A673 (cell line): ENCODE results near the gene LRBA. TPM values are rescaled to one million over a fixed set of nuclear protein-coding genes. Genes with fewer than 3 reads are reported as not detected.
A peak's percentile ranks its signal among the peaks of the same experiment; 100 is the strongest.

Experiments
- BruUV-seq: library from RNA; stranded (reverse); fragments of 400-500 nt; replicated peaks from 2 replicates; lab custom pipeline; 2021; lab: Mats Ljungman, UMichigan
- CTCF ChIA-PET: fragments of 300-600 bp; sonication (Branson Sonifier 250); formaldehyde crosslinking; loops from one replicate; lab custom pipeline; 2022; ENCODE audit warnings: antibody characterized with exemption; lab: Charles Lee
- POLR2A ChIA-PET: fragments of 300-600 bp; sonication (Branson Sonifier 250); formaldehyde crosslinking; loops from one replicate; lab custom pipeline; 2022; ENCODE audit warnings: antibody characterized with exemption; ENCODE audit not compliant: low non-redundant PET; lab: Charles Lee
- DNase-seq: peaks from one replicate; pipeline ENCODE4 v3.0.0-alpha.2; 2015; ENCODE audit warnings: low spot score
- H3K27ac ChIP-seq: fragments of 200-600 bp; sonication (generic); 2 replicates; pipeline ENCODE4 v1.5.1; 2016; ENCODE audit warnings: mixed run types, low read depth, mild to moderate bottlenecking, mixed read lengths, antibody characterized with exemption, low read length; ENCODE audit not compliant: poor library complexity, severe bottlenecking
- H3K27me3 ChIP-seq: fragments of 200-600 bp; sonication (generic); replicated peaks from 2 replicates; pipeline ENCODE4 v1.6.1; 2017; ENCODE audit warnings: mixed run types, low read depth, mild to moderate bottlenecking, mixed read lengths, antibody characterized with exemption, low read length; ENCODE audit not compliant: insufficient read depth, poor library complexity
- H3K36me3 ChIP-seq: fragments of 200-600 bp; sonication (generic); 2 replicates; pipeline ENCODE4 v1.6.1; 2016; ENCODE audit warnings: mixed run types, mild to moderate bottlenecking, mixed read lengths, antibody characterized with exemption, low read length; ENCODE audit not compliant: insufficient read depth, poor library complexity, severe bottlenecking
- H3K4me1 ChIP-seq: fragments of 200-600 bp; sonication (generic); 2 replicates; pipeline ENCODE4 v1.6.1; 2017; ENCODE audit warnings: mixed run types, mild to moderate bottlenecking, mixed read lengths, antibody characterized with exemption, low read length; ENCODE audit not compliant: insufficient read depth, poor library complexity, severe bottlenecking
- H3K4me3 ChIP-seq: fragments of 200-600 bp; sonication (generic); 2 replicates; pipeline ENCODE4 v1.5.1; 2016; ENCODE audit warnings: low read depth, mixed run types, mild to moderate bottlenecking, mixed read lengths, low read length; ENCODE audit not compliant: poor library complexity, severe bottlenecking
- H3K9me3 ChIP-seq: fragments of 200-600 bp; sonication (generic); 2 replicates; pipeline ENCODE4 v1.6.1; 2016; ENCODE audit warnings: mixed run types, low read depth, mild to moderate bottlenecking, mixed read lengths, antibody characterized with exemption, low read length; ENCODE audit not compliant: poor library complexity, severe bottlenecking
- CTCF ChIP-seq: fragments of 300-800, 200-600 bp; sonication (generic); conservative IDR thresholded peaks from 2 replicates; pipeline ENCODE4 v1.5.1; 2017; ENCODE audit warnings: low read depth, mild to moderate bottlenecking, antibody characterized with exemption, low read length, moderate library complexity, mixed read lengths
- EZH2 ChIP-seq: fragments of 200-600 bp; sonication (generic); IDR thresholded peaks from 2 replicates; pipeline ENCODE4 v1.6.1; 2017; ENCODE audit warnings: borderline replicate concordance, low read depth, mild to moderate bottlenecking, mixed read lengths, antibody characterized with exemption, low read length; ENCODE audit not compliant: poor library complexity, severe bottlenecking
- intact Hi-C: fragments of 100-400 bp; cut with micrococcal nuclease; formaldehyde crosslinking; loops from one replicate; pipeline ENCODE4 v1.10.0; 2022; ENCODE audit not compliant: unreplicated experiment
- total RNA-seq: library from RNA; stranded (reverse); gene quantifications from 2 replicates; pipeline ENCODE4 v1.2.3, GENCODE V29; 2021

The LRBA gene
- total RNA-seq, 1 experiment from 2014 or later = 35.7 TPM

GRCh38 chr4:150911326-150911725, 103.8 kb downstream of the LRBA start:
- no TSS peak for BruUV-seq
- POLR2A ChIA-PET = no interaction called here
- H3K27ac ChIP-seq = no peak overlapping the region
- TF ChIP-seq CTCF (no peak), EZH2 (no peak)
- H3K4me3 ChIP-seq = no peak overlapping the region
- H3K36me3 ChIP-seq = peaks cover 17% of the 10 kb centered on the region
- intact Hi-C loops = no loop called here
- DNase-seq = no peak
- H3K27me3 ChIP-seq = no peaks in the 10 kb centered on the region
- H3K9me3 ChIP-seq = peaks cover 12% of the 10 kb centered on the region
- CTCF ChIA-PET = no interaction called here
- peaks cover 3% of the 10 kb centered on the region for H3K4me1 ChIP-seq

GRCh38 chr4:150909116-150909515, 106.0 kb downstream of the LRBA start:
- intact Hi-C loops = no loop called here
- ChIA-PET POLR2A (no interaction called here), CTCF (no interaction called here)
- Histone ChIP-seq H3K4me1 (peaks cover 3% of the 10 kb centered on the region), H3K36me3 (peaks cover 17% of the 10 kb centered on the region), H3K9me3 (peaks cover 12% of the 10 kb centered on the region), H3K27ac (no peak overlapping the region), H3K4me3 (no peak overlapping the region), H3K27me3 (no peaks in the 10 kb centered on the region)
- DNase-seq = no peak
- no TSS peak for BruUV-seq
- no peak for TF ChIP-seq CTCF
- no peak for TF ChIP-seq EZH2

- Histone ChIP-seq H3K36me3 (peaks cover 11% of the 10 kb centered on the region), H3K4me1 (peaks cover 3% of the 10 kb centered on the region), H3K4me3 (no peak overlapping the region), H3K27me3 (no peaks in the 10 kb centered on the region), H3K9me3 (peaks cover 12% of the 10 kb centered on the region), H3K27ac (no peak overlapping the region)
- BruUV-seq = no TSS peak
- intact Hi-C loops = no loop called here
- peak; percentile 4 for DNase-seq
- no peak for TF ChIP-seq CTCF
- TF ChIP-seq EZH2 = no peak
- ChIA-PET CTCF (no interaction called here), POLR2A (no interaction called here)
These were observed 108.0 kb downstream of the LRBA start for GRCh38 chr4:150906987-150907633.
